AG04450 (cell line): ENCODE results near the gene ATP2A3. TPM values are rescaled to one million over a fixed set of nuclear protein-coding genes. Genes with fewer than 3 reads are reported as not detected.
A peak's percentile ranks its signal among the peaks of the same experiment; 100 is the strongest.

Experiments
- CTCF ChIA-PET: fragments of 300-600, 350-600 bp; formaldehyde crosslinking; extraction: SDS; loops from one replicate; lab custom pipeline; 2022; ENCODE audit warnings: antibody characterized with exemption, inconsistent platforms; lab: Charles Lee
- POLR2A ChIA-PET: fragments of 350-600 bp; formaldehyde crosslinking; extraction: SDS; loops from one replicate; lab custom pipeline; 2021; ENCODE audit warnings: antibody characterized with exemption, inconsistent platforms; lab: Yijun Ruan, JAX
- DNase-seq: peaks from one replicate; pipeline ENCODE4 v3.0.0-alpha.2; 2011; ENCODE audit warnings: low read depth, low spot score
- H3K27ac ChIP-seq: one replicate; pipeline ENCODE4 v1.5.1; 2012; ENCODE audit warnings: low read depth, low read length, control low read depth
- H3K27me3 ChIP-seq: one replicate; pipeline ENCODE4 v1.6.0; 2012; ENCODE audit warnings: low read length; ENCODE audit not compliant: control insufficient read depth, insufficient read depth
- H3K4me3 ChIP-seq: 2 replicates; pipeline ENCODE4 v1.5.1; 2011; ENCODE audit warnings: mild to moderate bottlenecking, low read depth, low read length, control low read depth
- H3K9me3 ChIP-seq: 2 replicates; pipeline ENCODE4 v1.5.1; 2012; ENCODE audit warnings: low read length; ENCODE audit not compliant: control insufficient read depth, insufficient read depth
- CTCF ChIP-seq: IDR thresholded peaks from 2 replicates; pipeline ENCODE4 v1.5.1; 2011; ENCODE audit warnings: low read depth, low read length, control low read depth, inconsistent platforms
- polyA plus RNA-seq: library from polyadenylated mRNA; depleted of rRNA; stranded (reverse); fragments of >200 nt; gene quantifications from 2 replicates; pipeline ENCODE4 v1.2.3, GENCODE V29; 2011

Gene ATP2A3
- polyA plus RNA-seq, 1 experiment: 0.46 TPM

GRCh38 chr17:4005296-4006164 lies 41.3 kb upstream of the ATP2A3 start:
- no peaks in the 10 kb centered on the region for H3K27me3 ChIP-seq
- CTCF ChIA-PET: no interaction called here
- POLR2A ChIA-PET: no interaction called here
- H3K9me3 ChIP-seq: peaks cover 5% of the 10 kb centered on the region; the same call in 1 of the 2 replicates
- no peak overlapping the region for H3K27ac ChIP-seq
- no peak for TF ChIP-seq CTCF
- no peak for DNase-seq
- H3K4me3 ChIP-seq: no peak overlapping the region

DNA sequence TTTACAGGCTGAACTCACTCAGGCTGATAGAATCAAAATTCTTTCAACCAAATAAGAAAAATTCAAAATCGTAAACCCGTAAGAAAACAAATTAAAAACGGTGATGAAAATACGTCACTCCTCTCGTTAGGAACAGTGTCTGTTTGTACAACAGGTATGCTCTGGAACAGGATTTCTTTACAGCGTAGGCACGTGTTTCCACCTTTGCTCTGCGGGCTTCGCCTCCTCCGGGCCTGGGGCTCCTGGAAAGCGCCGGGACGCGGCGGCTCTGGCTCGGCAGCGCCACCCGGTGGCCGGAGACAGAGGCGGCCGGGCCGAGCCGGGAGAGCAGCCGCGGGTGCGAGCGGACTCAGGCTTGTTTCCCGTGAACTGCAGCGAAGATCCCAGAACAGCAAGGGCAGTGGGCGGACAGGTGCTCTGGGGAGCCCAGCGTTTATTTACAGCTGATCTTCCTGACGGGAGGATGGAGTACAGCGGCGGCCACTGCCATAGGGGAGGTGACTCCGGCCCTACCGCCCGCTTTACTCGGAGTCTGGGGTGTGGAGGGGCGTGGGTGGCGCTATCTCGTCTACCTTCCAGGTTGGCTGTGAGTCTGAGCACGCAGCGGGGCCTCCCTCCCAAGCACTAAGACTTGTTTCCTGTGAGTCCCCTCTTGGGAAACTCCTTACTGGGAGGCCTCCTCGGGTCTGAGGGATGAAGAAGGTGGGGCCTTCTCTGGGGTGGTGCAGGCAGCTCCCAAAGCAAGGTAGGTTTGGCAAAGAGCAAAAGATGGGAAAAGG lies 40.5 kb upstream of the ATP2A3 start:
- peak; percentile 56 for TF ChIP-seq CTCF
- CTCF ChIA-PET: interaction anchor here (0.6 to 0.8 kb wide), 2 partner anchors 9 to 91 kb away, joined by 3 to 4 read pairs; no protein-coding TSS in a partner anchor

GRCh38 chr17:4003501-4004421 lies 39.5 kb upstream of the ATP2A3 start:
- no peak for DNase-seq
- Histone ChIP-seq H3K4me3 (no peak overlapping the region), H3K27ac (no peak overlapping the region), H3K9me3 (peaks cover 5% of the 10 kb centered on the region; the same call in 1 of the 2 replicates), H3K27me3 (no peaks in the 10 kb centered on the region)
- TF ChIP-seq CTCF: no peak
- ChIA-PET CTCF (interaction anchor here (0.6 to 0.8 kb wide), 2 partner anchors 8 to 90 kb away, joined by 3 to 4 read pairs; no protein-coding TSS in a partner anchor), POLR2A (no interaction called here)

More for the DNA sequence above, 40.5 kb upstream of the ATP2A3 start:
- Histone ChIP-seq H3K9me3 (peaks cover 5% of the 10 kb centered on the region; the same call in 1 of the 2 replicates), H3K27me3 (no peaks in the 10 kb centered on the region), H3K4me3 (no peak overlapping the region), H3K27ac (no peak overlapping the region)
- no peak for DNase-seq
- POLR2A ChIA-PET: no interaction called here

- POLR2A ChIA-PET: no interaction called here
- TF ChIP-seq CTCF: no peak
- Histone ChIP-seq H3K27me3 (no peaks in the 10 kb centered on the region), H3K9me3 (peaks cover 5% of the 10 kb centered on the region; the same call in 1 of the 2 replicates), H3K27ac (no peak overlapping the region), H3K4me3 (no peak overlapping the region)
- DNase-seq: no peak
- CTCF ChIA-PET: interaction anchor here (0.9 to 1.3 kb wide), 2 partner anchors 38 to 90 kb away, joined by 3 to 4 read pairs; no protein-coding TSS in a partner anchor
Observed at GRCh38 chr17:4003131-4003500, 38.9 kb upstream of the ATP2A3 start.
